ENCODE data around the gene RNF5. TPM values are rescaled to one million over a fixed set of nuclear protein-coding genes. Genes with fewer than 3 reads are reported as not detected.
"Not testable (repeated sequence)": the region's sequence is repeated elsewhere in the genome, so short reads cannot be mapped to it uniquely, and the experiment has no call there.

The RNF5 gene
- total RNA-seq, 1 donor from 2014 or later = 72.6 TPM

DNA sequence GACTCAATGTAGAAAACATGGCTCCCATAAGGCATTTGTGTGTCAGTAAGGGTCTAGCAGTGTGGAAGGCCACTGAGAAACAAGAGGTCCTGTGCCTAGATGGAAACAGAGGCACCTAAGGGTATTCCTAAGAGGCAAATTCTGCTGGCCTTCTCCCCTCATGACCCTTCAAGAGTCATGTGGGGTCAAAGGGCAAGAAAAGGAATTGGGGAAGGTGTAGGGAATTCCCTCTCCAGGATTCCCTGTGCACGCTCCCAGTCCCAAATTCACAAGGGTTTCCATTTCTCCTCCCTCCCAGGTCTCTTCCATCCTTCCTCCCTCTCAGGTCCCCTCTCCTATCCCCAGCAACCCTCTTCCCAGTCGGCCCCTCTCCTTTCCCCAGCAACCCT lies 2.9 kb upstream of the RNF5 start:
- no peak for DNase-seq (ENCODE audit: extremely low read depth, low read depth, low spot score)

DNA sequence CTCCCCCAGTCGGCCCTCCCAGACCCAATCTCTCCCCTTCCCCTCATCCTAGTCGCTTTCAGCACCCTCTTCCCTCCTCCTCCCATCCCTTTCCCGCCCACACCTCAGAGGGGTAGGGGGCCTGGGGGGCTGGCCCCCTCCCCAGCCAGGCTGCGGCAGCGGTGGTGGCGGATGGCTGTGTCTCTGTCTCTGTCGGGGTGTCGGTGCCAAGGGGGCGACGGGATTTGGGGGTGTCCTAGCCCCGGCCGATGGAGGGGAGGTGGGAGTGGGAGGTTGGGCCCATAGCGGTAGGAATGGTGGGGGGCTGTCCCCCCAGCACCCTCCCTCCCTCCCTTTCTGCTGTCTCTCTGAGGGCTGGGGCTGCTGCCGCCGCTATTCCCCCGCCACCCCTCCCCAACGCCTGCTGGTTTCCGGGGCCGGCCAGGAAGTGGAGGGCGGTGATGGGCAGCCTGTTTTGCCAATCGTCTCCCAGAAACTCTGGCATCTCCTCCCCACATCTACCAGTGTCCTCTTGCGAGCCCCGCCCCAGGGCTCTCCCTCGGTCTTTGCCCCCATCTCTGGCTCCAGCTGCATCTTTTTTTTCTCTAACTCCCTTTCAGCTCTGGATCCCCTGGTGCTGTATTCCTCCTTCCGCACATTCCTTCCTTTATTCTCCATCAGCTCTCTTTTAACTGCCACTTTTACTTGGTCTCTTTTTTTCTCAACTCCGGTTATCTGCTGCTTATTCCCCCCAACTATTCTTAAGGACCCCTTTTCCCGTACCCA lies 2.3 kb upstream of the RNF5 start, which contains the start of gene AGPAT1:
Gene AGPAT1 (minus strand): TSS at position 374 of the 765 bp plus-strand sequence. CDS start 4,588 bp downstream, outside the sequence.
- DNase-seq (ENCODE audit: extremely low read depth, low read depth, low spot score) = no peak

DNA sequence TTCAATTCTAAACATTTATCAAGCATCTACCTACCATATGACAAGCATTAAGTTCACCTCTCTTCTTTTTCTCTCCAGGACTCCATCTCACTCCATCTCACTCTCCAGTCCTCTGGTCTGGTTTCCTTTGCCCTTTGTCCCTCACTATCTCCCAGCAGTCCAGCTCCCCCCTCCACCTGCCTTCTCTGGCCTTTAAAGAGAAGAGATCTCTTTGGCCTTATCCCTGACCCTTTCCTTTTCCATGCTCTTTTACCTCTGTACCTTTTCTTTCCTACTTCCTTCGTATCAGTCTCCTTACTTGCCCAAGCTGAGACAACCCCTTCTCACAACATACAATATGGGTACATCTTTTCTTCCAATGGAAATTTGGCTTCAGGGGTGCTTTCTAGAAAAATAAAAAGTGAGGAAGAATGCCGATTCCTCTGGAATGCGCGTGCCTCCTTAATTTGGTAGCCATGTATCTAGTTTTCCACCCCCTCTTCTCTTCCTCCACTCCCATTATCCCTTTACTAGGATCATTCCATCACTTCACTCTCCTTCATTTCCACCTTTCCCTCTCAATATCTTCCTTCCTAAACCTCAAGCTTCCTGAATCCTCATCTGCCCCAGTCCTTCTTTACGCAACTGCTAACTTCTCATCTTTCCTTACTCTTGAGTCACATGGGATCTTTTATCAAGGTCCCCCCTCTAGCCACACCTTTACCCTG lies 1.6 kb upstream of the RNF5 start:
- DNase-seq (ENCODE audit: extremely low read depth, low read depth, low spot score) = no peak

DNA sequence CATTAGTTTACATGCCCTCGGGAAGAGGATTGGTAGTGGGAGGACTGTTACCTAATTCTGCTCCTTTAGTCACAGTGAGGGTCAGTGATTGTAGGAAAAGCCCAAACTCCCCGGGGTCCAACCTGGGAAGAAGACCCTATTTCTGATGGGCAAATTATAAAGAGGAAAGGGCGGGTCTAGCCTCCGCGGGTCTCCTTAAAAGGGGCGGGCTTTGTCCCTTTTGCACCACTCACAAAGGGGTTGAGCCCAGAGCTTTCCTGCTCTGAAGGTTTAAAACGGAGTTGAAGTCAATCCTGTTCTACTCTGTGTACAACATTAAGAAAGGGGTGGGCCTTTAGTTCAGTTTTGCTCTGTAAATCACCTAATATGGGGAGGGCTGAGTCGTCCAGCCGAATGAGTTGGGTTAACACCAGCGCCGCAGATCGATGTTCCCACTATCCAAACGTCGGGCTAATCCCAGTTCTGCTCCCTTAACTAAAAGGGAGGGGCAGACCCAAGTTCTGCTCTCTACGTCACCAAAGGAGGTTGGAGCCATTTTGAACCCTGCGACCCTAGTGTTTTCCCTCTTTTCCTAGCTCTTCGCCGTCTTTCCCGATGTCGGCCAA lies 920 bp upstream of the RNF5 start:
- no peak for DNase-seq (ENCODE audit: extremely low read depth, low read depth, low spot score)

DNA sequence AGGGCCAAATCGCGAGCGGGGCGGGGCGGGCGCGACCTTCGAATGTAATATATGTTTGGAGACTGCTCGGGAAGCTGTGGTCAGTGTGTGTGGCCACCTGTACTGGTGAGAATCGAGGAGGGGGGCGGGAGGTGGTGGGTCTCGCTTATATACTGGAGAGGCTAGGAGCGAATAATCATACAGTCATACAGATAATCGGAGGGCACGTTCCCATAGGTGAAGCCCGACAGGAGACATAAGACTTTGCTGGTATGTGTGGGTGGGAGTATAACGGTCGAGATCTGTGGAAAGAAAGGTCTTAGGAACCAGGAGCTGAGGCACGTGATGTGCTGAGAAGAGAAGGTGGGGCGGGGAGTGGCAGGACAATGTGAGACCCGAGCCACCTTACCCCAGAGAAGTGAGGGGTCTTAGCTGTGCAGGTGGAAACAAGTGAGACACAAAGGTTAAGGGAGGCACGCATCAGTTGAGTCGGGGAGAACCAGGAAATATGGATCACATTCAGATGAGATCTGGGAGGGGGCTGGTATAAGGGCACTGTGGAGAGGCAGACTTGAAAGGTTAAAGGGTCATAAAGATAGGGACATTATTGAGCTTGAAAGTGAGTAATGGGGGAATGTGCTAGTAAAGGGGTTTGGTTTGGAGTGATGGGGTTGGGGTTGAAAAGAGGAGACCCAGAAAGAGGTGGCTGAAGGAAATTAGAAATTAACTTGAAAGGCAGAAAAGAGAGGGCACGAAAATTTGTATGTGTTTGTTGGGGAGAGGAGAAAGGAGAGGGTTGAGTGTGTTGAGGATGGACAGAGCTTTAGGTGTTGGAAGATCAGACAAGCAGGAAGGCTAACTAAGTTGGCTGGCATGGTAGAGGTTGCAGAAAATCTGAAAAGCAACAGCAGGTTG lies 589 bp downstream of the RNF5 start:
- no peak for DNase-seq (ENCODE audit: extremely low read depth, low read depth, low spot score)

DNA sequence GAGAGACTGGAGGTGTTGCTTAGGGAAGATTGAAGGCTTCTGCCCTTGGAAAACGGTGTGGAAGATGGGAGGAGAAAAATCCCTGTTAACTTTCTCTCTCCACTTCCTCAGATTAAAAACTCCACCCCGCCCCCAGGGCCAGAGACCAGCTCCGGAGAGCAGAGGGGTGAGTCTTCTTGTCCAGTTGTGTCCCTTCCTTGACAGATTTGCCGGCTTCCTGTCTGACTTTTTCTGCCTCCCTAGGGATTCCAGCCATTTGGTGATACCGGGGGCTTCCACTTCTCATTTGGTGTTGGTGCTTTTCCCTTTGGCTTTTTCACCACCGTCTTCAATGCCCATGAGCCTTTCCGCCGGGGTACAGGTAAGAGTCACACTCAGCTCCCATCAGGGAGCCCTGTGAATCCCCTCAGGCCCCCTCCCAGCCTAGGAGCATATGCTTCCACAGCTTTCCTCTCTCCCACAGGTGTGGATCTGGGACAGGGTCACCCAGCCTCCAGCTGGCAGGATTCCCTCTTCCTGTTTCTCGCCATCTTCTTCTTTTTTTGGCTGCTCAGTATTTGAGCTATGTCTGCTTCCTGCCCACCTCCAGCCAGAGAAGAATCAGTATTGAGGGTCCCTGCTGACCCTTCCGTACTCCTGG lies 1.7 kb downstream of the RNF5 start:
- DNase-seq (ENCODE audit: extremely low read depth, low read depth, low spot score) = no peak

DNA sequence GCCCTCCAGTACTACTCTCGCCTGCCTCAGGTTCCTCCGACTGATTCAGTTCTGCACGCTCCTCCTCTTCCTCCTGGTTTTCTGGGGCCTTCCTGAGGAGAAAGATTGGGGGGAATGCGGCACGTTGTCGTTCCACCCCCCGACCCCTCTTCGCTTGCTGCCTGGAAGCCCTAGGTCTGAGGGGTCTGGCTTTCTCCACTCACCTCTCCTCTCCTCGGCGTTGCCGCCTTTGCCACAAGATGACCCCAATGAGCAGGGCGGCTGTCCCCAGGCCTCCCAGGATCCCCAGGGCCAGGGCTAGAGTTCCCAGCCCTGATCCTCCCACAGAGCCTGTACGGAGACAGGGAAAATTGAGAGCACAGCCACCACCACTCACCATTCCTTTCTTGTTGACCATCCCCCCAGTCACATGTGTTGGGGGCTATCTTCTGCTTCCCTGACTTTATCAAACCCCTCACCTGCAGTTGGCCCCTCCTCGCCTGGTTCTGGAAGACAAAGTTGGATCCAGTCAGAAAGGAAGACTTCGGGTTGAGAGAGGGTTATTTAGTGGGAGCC lies 3.0 kb downstream of the RNF5 start:
- DNase-seq (ENCODE audit: extremely low read depth, low read depth, low spot score) = no peak

DNA sequence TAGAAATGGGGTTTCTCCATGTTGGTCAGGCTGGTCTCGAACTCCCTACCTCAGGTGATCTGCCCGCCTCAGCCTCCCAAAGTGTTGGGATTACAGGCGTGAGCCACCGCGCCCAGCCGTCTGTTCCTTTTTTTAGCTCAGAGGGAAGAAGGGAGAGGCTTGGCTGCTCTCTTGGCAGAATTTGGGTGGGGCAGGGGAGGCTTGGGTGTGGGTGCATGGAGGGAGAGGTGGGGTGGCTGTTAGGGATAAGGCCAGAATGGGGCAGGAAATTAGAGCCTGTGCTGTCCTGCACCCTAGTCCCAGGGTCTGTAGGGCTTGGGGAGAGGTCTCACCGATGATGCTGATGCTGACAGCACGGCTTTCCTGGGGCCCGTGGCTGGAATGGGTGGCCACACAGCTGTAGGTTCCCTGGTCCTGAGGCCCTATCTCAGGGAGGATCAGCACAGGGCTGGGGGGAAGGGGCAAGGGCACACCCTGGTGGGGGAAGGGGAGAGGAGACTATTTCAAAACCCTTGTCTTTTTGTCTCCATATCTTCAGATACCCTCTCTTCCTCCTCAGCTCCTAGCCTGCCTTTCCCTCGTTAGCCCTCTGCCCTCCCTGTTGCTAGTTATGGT lies 3.8 kb downstream of the RNF5 start:
- no peak for DNase-seq (ENCODE audit: extremely low read depth, low read depth, low spot score)

DNA sequence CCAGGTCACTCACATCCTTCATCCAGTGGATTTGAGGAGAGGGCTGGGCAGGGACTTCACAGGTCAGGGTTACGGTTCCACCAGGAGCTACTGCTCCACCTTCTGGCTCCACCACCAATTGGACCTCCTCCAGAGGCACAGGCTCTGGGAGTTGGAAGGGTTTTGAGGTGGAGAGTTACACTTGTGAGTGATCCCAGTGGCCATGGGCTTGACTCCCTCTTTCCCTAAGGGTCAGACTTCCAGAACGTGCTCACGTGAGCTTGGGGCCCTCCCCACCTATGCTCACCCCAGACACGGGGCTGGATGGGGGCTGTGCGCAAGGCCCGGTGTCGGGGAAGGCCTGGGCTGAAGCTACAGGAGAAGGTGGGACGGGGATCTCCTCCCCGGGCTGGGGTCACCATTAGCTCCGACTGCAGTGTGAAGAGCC lies 4.4 kb downstream of the RNF5 start:
- DNase-seq (ENCODE audit: extremely low read depth, low read depth, low spot score) = no peak

DNA sequence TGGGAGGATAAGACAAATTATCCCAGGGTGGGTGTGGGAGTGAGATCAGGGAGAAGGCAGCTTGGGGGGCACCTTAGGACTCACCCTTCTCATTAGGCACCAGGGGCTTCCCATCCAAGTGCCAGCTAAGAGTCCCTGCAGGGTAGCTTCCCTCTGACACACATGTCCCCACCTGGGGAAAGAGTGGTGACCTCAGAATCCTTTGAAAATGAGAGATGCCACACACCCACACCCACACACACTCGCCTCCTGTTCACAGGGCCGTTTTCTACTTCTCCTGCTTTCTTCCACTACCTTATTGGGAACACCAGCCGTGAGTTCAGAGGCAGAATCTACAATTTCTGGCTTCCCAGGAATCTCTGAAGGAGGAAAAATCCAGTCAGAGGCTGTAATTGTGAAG lies 4.8 kb downstream of the RNF5 start:
- DNase-seq (ENCODE audit: extremely low read depth, low read depth, low spot score) = no peak

DNA sequence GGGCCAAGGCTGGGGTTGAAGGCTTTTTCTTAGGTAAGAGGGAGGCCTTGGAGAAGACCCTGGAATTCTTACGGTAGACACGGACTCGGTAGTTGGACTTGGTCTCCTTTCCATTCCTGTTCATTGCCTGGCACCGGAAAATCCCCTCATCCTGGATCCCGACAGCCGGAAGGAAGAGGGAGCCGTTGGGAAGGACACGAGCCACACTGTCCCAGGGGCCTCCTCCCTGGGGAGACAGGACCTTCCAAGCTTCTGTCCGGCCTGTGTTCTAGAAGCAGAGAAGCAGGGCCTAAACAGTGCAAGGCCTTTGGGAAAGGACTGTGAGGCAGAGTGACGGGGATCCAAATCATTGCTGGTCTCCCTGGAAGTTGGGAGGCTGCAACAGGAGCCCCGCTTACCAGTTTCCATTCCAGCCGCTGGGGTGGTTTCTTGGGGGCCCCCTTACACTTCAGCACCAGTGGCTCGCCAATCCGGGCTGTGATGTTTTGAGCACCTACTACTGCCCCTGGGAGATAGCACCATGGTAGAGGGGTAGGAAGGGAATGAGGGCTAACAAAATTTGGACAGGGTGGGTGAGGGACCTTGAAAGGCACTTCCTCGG lies 5.4 kb downstream of the RNF5 start:
- no peak for DNase-seq (ENCODE audit: extremely low read depth, low read depth, low spot score)

DNA sequence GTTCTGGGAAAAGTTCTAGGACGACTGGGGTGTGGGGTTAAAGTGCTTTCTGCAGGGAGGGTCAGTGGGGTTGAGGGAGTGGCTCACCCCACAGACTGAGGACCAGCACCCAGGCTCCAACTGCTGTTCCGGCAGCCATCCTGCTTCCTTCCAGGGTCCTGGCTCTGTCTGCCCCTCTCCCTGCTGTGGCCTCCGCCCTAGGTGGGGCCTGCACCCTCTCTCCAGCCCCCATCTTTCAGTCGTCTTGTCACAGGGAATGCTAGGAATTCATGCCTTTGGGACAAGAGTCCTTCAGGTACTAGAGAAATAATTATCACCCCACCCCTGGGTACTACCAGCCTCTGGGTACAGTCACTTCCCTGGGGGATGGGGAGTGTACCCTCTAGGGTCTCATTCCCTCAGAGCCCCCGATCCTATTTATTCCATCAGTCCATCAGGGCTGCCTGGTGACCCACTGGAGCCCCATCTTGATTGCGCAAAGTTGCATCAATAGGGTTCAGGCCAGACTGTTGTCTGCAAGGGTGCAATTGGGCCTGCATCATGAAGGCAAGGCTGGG lies 6.0 kb downstream of the RNF5 start, which contains the start of gene AGER:
Gene AGER (minus strand): TSS at position 170 of the 557 bp plus-strand sequence. CDS start 31 bp downstream, at position 139.
- DNase-seq (ENCODE audit: extremely low read depth, low read depth, low spot score) = no peak

DNA sequence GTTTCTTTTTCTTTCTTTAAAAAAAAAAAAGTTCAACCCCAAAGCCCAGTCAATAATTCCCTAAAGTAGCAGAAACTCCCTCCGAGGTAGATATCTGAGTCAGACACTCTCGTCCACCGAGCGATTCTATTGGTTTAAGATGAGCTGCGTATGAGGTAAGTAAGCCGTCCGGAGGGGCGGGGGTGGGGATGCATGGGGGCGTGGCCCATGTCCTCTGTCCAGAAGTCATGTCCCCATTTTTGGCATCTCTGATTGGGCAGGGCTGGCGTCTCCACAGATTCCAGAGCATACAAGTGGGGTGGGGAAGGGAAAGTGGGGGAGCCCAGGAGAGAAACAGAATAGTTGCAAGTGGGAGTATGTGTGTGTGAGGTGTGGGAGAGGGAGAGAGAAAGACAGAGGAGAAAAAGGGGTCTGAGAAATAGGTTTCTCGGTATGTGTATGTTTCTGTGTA lies 7.5 kb downstream of the RNF5 start:
- DNase-seq (ENCODE audit: extremely low read depth, low read depth, low spot score) = not testable (repeated sequence)

DNA sequence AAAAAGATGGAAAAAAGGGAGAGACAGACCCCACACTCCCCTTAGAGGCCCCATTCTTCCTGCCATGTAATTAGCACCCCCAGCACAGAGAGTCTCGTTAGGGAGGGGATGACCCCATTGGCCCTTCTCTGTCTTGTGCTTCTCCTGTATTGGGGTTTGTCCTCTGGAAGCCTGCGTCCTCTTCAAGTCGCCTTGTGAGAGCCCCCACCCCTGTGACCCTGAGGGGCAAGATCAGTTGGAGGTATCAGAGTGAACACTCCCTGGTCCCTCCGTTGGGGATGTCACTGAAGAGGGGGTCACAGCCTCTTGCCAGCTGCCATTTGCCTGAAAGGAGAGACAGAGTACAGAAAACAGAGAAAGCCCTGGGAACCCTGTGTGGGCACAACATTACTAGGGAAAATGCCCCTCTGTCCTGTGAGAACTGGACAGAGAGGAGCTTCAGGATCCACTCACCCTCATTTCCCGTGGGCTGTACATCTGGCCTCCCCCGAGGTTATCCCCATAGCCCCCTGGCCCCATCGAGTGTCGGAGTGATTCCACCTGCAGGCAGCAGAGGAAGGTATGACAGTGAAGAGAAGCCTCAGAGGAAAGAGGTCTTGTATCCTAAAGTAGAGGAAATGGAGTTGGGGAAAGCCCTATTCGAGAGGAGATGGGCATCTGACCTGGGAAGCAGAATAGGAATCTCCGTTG lies 8.1 kb downstream of the RNF5 start:
- DNase-seq (ENCODE audit: extremely low read depth, low read depth, low spot score) = not testable (repeated sequence)

DNA sequence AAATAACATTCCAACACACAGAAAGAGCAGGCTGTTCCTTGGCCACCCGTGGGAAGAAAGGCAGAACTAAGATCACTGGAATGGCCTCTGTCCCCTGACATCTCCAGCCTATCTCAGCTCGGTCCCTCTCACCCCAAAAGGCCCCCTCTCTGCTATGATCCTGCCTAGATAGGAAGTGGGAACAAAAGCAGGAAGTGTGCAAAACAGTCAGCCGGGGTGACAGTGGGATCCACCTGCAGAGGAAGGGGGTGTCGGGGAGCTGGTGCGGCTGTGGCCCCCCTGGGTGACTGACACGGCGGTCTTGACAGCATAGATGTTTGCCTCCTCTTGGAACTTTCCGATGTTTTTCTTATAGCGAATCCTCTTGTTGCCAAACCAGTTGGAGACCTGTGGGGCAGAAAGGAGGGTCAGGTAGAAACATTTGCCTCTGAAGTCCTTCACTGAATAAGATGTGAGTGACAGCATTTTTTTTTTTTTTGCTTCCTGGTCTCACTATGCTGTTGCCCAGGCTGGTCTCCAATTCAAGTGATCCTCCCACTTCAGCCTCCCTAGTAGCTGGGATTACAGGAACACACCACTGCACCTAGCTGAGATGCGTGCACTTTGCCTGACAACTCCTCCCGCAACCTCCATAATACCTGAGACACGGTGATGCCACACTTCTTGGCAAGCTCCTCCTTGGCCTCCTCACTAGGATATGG lies 9.0 kb downstream of the RNF5 start:
- no peak for DNase-seq (ENCODE audit: extremely low read depth, low read depth, low spot score)

DNA sequence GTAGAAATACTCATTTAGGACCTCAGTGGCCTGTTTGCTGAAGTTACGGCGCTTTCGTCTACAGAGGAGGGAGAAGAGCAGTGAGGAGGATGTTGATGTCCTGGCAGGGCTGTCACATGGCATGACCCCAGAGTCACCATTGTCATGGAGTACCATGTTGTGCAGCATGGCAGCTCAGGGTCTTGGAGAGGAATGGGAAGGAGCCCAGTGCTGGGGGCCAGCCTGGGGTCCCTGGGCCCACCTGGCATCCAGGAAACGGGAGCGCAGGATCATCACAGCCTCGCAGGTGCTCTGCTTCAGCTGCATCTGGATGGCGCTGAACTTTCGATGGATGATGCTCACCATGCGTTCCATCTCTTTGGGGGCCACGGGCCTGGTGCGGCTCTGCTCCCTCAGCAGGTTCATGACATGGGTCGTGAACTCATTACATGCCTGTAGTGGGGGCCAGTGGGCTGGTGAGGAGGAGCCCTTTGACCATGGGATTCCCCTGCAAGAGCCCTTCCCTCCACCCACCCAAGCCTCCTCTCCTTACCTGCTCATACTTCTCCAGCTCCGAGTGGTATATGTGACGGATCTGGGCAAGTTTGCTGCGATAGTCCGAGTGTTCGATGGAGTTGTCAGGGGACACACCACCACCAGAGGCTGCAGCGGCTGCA lies 9.6 kb downstream of the RNF5 start:
- DNase-seq (ENCODE audit: extremely low read depth, low read depth, low spot score) = not testable (repeated sequence)
